Measurements from ENCODE around the gene ELAVL1.

The ELAVL1 gene

GRCh38 chr19:7912144-7912696 is 93.2 kb downstream of the ELAVL1 start:
- peaks cover 8% of the 10 kb centered on the region for H3K27me3 Mint-ChIP-seq
- no peak overlapping the region for H3K4me3 Mint-ChIP-seq
- no peaks in the 10 kb centered on the region for H3K9me3 Mint-ChIP-seq
- H3K27ac Mint-ChIP-seq, result no peak overlapping the region
- H3K36me3 Mint-ChIP-seq, result peaks cover 15% of the 10 kb centered on the region
- peaks cover 11% of the 10 kb centered on the region for H3K4me1 Mint-ChIP-seq

GRCh38 chr19:7911508-7912143 is 93.8 kb downstream of the ELAVL1 start:
- Mint-ChIP-seq H3K4me1 (peaks cover 12% of the 10 kb centered on the region), H3K4me3 (no peak overlapping the region), H3K27me3 (peaks cover 8% of the 10 kb centered on the region), H3K36me3 (peaks cover 15% of the 10 kb centered on the region), H3K27ac (no peak overlapping the region), H3K9me3 (no peaks in the 10 kb centered on the region)

DNA sequence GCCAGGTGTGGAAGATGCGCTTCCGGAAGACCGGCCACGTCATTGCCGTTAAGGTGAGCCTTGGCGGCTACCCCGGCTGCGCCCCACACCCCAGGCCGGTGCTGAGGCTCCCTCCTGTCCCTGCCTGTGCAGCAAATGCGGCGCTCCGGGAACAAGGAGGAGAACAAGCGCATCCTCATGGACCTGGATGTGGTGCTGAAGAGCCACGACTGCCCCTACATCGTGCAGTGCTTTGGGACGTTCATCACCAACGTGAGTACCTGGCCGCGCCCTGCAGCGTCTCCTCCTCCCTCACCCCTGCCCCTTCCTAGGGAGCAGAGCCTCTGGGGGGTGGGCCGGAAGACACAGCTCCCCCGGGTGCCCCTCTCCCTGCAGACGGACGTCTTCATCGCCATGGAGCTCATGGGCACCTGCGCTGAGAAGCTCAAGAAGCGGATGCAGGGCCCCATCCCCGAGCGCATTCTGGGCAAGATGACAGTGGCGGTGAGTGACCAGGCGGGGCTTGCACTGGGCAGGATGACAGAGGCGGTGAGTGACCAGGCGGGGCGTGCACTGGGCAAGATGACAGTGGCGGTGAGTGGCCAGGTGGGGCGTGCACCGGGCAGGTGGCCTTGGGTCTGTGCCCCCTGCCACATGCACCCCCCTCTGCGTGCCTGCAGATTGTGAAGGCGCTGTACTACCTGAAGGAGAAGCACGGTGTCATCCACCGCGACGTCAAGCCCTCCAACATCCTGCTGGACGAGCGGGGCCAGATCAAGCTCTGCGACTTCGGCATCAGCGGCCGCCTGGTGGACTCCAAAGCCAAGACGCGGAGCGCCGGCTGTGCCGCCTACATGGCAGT is 94.9 kb downstream of the ELAVL1 start:
- Mint-ChIP-seq H3K9me3 (no peaks in the 10 kb centered on the region), H3K27me3 (peaks cover 4% of the 10 kb centered on the region), H3K4me3 (no peak overlapping the region), H3K4me1 (peaks cover 14% of the 10 kb centered on the region), H3K27ac (no peak overlapping the region), H3K36me3 (peaks cover 16% of the 10 kb centered on the region)

DNA sequence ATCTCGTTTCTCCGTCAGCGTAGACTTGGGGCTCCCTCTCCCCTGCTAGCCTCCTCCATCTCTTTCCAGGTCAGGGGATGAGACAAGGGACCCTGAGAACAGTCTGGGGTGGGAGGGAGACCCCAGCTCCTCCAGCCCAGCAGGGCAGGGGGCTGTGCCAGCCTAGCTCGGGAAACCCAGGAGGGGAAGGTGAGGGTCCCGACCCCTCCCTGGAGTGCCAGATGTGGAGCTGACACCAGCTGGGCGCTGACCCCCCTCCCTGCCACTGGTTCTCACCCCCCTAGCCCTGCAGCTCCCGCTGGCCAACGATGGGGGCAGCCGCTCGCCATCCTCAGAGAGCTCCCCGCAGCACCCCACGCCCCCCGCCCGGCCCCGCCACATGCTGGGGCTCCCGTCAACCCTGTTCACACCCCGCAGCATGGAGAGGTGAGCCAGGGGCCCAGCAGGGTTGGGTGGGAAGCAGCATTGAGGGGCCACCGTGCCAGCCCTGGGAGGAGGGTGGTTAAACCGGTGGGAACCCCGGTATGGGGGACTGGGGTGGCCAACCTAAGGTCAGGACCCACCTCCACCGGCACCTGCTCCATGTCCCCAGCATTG is 95.9 kb downstream of the ELAVL1 start:
- H3K27ac Mint-ChIP-seq, result no peak overlapping the region
- no peaks in the 10 kb centered on the region for H3K27me3 Mint-ChIP-seq
- no peaks in the 10 kb centered on the region for H3K9me3 Mint-ChIP-seq
- peaks cover 17% of the 10 kb centered on the region for H3K36me3 Mint-ChIP-seq
- H3K4me1 Mint-ChIP-seq, result peaks cover 20% of the 10 kb centered on the region
- H3K4me3 Mint-ChIP-seq, result no peak overlapping the region

GRCh38 chr19:7908742-7909461 is 96.5 kb downstream of the ELAVL1 start:
- Mint-ChIP-seq H3K9me3 (no peaks in the 10 kb centered on the region), H3K36me3 (peaks cover 17% of the 10 kb centered on the region), H3K27me3 (no peaks in the 10 kb centered on the region), H3K27ac (no peak overlapping the region), H3K4me1 (peaks cover 21% of the 10 kb centered on the region), H3K4me3 (no peak overlapping the region)

All from activated naive CD4-positive, alpha-beta T cell treated with anti-CD3 and anti-CD28 coated beads, Interleukin-2, amount 50 U/mL, for 24 hours (primary cell).